Astrocyte of the cerebellum (primary cell): Measurements from ENCODE around the gene POLR2L.

Experiments
- DNase-seq: peaks from one replicate; pipeline ENCODE4 v3.0.0-alpha.2; 2011; ENCODE audit warnings: low read depth
- H3K4me3 ChIP-seq: 2 replicates; pipeline ENCODE4 v1.5.1; 2011; ENCODE audit warnings: mild to moderate bottlenecking, low read depth, low read length, moderate library complexity
- CTCF ChIP-seq: IDR thresholded peaks from 2 replicates; pipeline ENCODE4 v1.5.1; 2012; ENCODE audit warnings: low read length, low read depth, moderate library complexity, mild to moderate bottlenecking; ENCODE audit errors: missing control alignments
- in situ Hi-C: cut with HindIII; loops from 2 replicates; pipeline ENCODE4 v1.10.0; 2017; ENCODE audit warnings: low sequenced_read_pairs

POLR2L gene

DNA sequence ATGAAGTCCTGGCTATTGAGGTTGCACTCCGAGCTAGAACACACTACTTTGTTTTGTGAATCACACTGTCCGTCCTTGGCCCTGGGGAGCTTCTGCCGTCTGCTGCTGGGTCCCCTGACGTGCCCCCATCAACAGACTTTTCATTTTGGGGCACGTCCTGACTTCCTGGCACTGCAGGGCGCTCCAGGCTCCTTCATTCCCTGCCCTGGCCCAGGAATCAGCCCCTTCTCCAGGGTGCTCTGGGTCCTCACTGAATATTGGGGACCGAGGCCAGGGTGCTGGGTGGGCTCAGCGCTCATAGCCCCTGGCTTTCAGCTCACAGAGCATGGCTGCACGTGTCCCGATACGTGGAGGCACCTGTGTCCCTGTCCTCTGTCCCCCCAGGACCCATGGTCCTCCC lies 22.6 kb upstream of the POLR2L start:
- no peak overlapping the region for H3K4me3 ChIP-seq
- in situ Hi-C loops: loop anchor here (5.0 kb wide), 1 partner anchor 42 kb away; no protein-coding TSS in a partner anchor
- DNase-seq: no peak
- TF ChIP-seq CTCF: no peak

DNA sequence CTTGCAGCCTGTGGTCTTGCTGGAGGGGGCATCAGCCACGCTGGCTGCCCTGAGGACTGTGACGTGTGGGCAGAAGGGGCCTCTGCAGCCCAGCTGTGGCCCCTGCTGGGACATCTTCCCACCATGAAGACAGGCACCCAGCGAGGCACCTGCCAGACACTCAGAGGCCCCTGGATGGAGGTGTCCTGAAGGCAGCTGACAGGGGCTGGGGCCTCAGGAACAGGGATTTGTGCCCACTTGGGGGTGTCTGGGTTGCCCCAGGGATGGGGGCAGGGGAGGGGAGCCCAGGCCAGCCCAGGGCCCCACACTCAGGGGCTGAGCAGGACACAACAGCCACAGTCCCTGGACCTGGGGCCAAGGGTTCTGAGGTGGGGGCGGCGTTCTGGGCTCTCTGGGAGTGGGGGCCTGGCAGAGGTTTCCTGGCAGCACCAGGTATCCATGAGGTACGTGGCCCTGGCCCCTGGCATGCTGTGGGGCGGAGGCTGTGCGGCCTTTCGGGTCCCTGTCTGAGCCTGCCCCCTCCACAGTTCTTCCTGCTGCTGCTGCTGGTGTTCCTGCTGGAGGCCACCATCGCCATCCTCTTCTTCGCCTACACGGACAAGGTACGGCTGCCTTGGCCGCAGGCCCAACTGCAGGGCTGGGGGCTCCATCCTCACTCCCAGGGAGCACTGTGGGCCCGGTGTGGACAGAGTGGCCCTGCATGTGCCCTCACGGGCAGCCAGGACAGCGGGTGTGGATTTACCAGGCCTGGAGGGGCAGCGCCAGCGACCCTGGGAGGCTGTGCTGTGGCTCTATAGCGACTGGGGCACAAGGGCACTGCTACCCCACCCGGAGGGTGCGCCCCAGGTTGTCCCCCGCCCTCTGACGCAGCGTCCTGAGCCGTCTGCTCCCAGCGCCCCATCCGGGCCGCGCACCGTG lies 21.8 kb upstream of the POLR2L start:
- in situ Hi-C loops: loop anchor here (5.0 kb wide), 1 partner anchor 43 kb away; no protein-coding TSS in a partner anchor
- DNase-seq: no peak
- no peak for TF ChIP-seq CTCF
- H3K4me3 ChIP-seq: no peak overlapping the region

DNA sequence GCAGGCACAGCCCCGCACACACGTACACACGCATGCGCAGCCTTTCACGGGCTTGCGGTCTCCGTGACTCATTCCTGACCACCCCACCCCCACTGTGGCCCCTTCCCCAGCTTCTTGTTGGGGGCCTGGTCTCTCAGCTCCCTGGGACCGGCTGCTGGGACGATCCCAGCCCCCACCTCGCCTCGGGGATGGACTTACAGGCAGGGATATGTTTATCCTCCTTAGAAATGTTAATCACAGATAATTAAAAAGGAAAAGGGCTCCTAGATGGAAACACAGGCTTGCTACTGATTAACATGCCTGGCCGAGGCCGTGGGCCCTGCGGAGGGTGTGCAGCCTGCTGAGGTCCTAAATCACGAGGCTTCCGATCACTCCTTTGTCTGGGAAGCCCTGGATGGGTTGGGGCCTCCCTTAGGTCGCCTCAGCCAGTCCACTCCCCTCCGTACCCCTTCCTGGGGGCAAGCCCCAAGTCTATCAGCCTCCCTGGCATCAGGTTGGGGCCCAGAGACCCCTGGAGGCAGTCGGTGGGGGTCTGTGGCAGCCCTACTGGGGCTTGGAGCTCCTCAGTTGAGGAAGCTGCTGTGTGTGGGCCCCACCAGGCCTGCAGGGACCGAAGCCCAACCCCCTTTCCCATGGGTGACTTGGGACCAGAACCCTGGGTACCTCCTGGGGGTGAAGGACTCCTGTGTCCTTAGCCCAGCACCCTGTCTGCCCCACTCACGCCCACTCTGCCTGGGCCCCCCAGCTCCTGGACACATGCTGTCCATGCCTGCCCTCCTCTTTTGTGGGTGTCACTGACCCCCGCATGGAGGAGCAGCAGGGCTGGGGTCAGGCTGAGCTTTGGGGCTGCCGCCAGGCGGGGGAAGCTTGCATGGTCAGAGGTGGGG lies 20.9 kb upstream of the POLR2L start:
- no peak overlapping the region for H3K4me3 ChIP-seq
- no peak for DNase-seq
- TF ChIP-seq CTCF: no peak
- in situ Hi-C loops: loop anchor here (5.0 kb wide), 1 partner anchor 44 kb away; no protein-coding TSS in a partner anchor

DNA sequence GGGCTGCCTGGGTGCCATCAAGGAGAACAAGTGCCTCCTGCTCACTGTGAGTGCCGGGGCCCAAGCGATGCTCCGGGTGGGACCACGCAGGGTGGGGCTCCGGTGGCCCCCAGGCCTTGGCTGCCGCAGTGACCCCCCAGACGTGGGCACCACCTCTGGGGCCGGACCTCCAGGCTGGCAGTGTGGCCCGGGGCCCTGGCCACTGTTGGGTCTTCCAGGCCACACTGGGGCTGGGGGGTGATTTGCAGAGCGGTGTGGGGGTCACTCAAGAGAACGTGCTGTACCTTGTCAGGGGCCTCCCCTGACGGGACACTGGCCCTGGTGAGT lies 20.3 kb upstream of the POLR2L start:
- no peak overlapping the region for H3K4me3 ChIP-seq
- DNase-seq: no peak
- in situ Hi-C loops: loop anchor here (5.0 kb wide), 1 partner anchor 45 kb away; no protein-coding TSS in a partner anchor
- no peak for TF ChIP-seq CTCF

DNA sequence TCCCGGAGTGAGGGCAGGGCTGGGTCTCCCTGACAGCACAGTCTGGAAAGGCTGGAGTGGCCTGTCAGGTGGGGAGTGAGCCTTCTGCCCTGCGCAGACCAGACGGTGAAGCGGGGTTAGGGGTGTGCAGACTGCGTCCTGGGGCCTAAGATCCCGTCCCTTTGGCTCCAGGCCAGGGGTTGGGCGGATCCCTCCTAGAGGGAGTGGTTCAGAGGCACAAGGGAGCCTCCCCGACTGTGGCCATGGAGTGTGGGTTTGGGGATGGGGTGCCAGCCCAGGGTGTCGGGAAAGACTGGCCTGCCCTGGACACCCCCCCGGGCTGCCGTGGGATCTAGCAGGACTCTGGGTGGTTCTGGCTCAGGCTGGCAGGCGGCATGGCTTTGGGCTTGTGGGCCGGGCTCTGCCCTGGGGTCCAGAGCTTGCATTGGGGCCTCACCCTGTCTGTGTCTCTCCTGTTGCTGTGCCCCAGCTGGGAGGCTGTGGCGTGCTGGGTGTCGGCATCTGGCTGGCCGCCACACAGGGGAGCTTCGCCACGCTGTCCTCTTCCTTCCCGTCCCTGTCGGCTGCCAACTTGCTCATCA lies 19.8 kb upstream of the POLR2L start:
- no peak for TF ChIP-seq CTCF
- DNase-seq: no peak
- no peak overlapping the region for H3K4me3 ChIP-seq
- in situ Hi-C loops: loop anchor here (5.0 kb wide), 1 partner anchor 45 kb away; no protein-coding TSS in a partner anchor

- TF ChIP-seq CTCF: no peak
- in situ Hi-C loops: loop anchor here (5.0 kb wide), 1 partner anchor 46 kb away; no protein-coding TSS in a partner anchor
- no peak overlapping the region for H3K4me3 ChIP-seq
- no peak for DNase-seq
These were observed 18.8 kb upstream of the POLR2L start for GRCh38 chr11:861105-861479.
